HG03520 (cell line): ENCODE measurements around the gene IL17REL.

ENCODE experiments used
- ATAC-seq: cut with Tn5 transposase; IDR thresholded peaks from one replicate; pipeline ENCODE4 v1.9.1; 2021; ENCODE audit warnings: mild to moderate bottlenecking, moderate library complexity; ENCODE audit not compliant: unreplicated experiment

Gene IL17REL

DNA sequence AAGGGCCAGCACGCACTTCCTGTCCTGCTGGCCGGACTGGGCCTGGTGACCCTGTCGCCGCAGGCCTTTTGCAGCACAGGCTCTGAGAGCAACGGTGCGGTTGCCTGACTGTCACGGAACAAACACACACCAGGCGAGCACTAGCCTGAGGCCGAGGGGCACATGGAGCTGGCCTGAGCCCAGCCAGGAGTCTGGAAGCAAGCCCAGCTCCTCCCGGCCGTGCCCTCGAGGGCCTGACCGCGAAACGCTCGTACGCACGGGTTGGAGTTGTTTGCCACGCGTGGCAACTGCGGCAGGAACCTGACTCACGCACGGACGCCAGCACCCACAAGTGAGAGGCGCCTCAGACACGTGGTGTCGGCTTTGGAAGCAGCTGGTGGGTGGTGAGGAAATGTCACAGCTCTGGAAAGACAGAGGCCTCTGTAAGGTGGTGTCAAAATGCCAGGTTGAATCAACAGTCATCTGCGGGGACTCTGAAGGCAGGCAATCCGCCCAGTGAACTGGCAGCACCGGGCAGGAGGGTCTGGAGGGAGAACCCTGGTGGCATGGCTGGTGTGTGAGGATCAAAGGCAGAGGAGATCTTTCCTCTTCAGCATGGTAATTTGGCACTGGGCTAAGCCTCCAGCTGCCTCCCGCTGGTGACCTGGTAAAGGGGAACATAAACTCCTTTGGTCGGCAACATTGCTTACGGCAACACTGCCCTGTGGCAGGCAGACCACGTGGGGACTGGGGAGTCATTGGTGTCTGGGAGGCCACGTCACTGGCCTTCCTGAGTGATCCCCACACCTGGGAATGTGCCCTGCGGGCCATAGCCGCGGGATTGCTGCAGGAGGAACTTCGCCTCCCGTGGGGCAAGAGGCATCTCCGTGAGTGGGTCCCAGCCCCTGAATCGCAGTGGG, 15.3 kb upstream of the IL17REL start:
- no peak for ATAC-seq

GRCh38 chr22:50025993-50026392, 13.4 kb upstream of the IL17REL start:
- no peak for ATAC-seq

DNA sequence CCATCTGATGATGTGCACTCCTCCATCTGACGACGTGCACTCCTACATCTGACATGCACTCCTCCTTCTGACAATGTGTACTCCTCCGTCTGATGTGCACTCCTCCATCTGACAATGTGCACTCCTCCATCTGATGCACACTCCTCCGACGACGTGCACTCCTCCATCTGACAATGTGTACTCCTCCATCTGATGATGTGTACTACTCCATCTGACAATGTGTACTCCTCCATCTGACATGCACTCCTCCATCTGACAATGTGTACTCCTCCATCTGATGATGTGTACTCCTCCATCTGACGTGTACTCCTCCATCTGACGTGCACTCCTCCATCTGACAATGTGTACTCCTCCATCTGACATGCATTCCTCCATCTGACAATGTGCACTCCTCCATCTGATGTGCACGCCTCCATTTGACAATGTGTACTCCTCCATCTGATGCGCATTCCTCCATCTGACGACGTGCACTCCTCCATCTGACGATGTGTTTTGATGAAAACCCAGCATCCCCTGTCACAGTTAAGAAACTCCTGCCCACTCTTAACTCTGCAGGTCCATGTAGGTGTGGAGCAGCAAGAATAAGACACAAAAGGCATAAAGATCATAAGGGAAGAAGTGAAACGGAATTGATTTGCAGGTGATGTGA, 9.7 kb upstream of the IL17REL start:
- ATAC-seq, result no peak

DNA sequence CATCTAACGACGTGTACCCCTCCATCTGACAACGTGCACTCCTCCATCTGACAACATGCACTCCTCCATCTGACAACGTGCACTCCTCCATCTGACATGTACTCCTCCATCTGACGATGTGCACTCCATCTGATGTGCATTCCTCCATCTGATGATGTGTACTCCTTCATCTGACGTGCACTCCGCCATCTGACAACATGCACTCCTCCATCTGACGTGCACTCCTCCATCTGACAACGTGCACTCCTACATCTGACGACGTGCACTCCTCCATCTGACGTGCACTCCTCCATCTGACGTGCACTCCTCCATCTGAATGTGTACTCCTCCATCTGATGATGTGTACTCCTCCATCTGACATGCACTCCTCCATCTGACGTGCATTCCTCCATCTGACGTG, 8.0 kb upstream of the IL17REL start:
- no peak for ATAC-seq

- ATAC-seq, result no peak
These were observed 6.8 kb upstream of the IL17REL start for GRCh38 chr22:50019316-50019715.

DNA sequence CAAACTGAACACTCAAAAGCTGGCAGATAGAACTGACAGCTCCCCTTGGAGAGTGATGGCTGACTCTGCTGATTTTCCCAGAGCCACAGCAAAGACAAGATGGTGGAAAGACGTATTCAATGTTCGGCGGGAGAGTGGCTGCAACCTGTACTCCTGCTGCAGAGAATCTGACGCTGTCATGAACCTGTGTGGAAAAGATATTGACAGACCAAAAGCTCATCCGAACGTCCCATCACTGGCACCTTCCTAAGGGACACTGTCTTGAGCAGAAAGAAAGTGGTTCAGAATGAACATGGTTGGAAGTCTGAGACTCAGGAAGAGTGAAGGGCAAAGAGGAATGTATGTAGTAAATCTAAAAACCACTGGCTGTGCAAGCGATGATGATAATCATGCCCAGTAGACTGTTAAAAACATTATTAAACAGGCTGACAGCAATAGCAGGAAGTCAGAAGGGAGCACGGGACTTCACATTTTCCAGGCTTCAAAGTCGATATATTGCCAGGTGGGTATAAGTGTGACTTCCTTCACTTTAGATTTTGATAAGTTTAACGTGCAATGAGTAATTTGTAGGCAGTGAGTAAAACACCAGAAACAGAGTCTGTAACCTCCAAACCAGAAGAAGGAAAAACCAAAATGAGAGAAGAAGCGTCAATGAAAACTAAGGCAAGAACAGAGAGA, 6.2 kb upstream of the IL17REL start:
- no peak for ATAC-seq

- ATAC-seq, result no peak
These were observed 5.2 kb upstream of the IL17REL start for GRCh38 chr22:50017701-50018224.

DNA sequence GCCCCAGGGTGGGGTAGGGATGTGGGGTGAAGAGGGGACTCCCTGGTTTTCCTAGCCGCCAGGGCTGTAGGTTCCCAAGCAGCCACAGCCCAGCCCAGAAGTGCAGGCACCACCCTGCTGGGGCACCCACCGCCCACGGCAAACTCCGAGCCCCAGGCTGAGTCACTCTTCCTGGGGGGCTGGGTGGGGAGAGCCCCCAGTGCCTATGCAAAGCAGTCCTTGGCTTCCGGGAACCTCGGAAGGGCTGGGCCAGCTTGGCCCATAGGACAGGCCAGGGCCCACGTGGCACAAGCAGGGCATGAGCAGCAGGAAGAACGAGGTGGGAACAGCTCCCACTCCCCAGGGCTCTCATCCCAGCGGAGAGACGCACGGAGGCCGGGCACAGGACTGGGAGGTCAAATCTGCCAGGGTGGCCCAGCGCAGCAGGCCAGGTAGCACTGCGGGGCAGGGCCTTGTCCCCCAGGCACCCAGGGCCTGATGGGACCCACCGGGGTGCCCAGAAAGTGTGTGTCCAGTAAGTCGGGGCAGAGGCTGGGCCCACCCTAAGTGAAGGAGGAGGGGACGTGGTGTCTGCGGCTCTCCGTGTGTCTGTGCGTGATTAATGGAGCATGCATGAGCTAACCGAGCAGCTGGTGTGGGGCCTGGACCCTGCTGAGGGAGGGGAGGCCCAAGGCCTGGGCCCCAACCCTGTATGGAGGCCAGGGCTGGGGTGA, 4.6 kb upstream of the IL17REL start:
- no peak for ATAC-seq

DNA sequence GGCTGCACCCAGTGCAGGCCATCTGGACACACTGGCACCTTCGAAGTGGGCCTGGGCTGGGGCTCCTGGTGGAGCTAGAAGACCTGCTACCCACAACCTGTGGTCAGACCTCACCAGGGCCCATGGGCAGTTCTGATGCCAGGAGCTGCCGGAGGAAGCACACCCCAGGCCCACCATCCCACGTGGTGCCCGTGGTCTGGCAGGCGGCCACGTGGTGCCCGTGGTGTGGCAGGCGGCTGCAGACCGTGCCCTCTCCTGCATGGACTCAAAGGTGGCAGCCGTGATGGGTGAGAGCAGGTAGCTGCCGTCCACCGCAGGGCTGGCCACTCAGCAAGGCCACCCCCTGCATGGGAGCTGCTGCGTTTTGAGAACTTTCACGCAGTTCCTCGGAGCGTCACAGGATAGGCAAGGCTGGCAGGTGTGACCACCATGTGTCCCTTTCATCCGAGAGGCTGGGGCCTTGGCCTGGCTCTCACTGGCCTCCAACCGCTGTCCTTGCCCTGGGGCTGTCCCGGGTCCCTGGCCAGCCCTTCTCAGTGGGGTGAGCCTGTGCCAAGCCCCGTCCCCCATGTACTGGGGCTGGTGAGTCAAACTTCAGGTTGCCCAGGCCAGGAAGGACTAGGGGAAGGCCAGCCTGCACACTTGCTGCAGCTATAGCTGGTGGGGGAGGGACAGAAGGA, 3.9 kb upstream of the IL17REL start:
- no peak for ATAC-seq

DNA sequence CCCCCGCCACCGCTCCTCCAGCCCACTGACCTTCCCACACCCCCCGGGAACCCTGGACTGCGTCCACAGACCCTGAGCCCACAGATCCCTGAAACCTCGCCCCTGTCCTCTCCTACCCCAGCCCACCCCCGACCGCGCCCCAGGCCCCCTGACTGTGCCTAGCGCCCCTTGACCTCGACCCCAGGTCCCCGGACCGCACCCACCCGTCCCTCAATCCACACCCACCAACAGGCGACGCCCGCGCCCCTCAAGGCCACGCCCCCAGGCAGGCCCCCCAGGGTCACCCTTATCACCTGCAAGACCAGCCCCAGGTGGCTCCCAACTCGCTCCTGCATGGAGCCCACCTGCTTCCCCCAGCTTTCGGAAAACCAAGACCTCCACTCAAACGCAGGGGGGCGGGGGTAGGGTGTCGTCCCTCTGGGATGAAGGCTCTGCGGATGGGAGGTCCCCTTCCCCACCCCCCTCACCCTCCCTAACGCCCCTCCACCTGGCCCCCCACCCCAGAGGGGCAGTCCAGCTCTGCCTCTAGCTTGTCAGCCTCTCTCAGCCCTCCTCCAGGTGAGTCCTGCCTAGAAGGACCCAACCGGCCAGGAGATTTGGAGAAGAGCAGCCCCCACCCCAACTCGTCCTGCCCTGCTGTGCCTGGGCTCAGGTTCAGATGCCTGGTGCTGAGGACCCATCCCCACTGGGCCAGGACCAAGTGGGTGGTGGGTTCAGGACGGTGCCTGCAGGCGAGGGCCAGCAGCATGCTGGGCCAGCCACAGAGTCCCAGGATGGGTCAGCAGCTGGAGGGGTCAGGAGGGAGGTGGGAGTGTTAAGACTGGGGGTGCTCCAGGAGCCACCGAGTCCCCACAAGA, 3.1 kb upstream of the IL17REL start:
- ATAC-seq, result no peak

- ATAC-seq, result no peak
These were observed 2.3 kb upstream of the IL17REL start for GRCh38 chr22:50014655-50015401.

DNA sequence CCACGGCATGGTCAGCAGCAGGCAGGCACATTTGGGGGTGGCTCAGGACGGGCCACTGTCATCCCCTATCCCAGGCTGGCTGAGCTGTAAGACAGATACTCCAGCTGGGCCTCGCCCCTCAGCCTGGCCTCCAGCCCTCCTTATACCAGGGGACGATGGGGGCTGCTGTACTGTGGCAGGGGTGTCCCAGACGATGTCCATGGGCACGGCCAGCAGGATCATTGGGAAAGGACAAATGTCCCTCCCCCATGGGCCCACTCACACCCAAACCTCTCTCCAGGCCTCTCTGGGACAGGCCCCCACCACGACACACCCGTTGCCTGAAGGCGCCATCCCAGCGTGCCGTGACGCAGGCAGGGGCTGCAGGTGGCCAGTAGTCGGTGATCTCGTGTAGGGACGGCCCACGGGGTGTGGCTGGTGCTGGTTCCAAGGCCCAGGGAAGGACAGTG, 1.5 kb upstream of the IL17REL start:
- no peak for ATAC-seq

- no peak for ATAC-seq
These were observed 936 bp downstream of the IL17REL start for GRCh38 chr22:50011447-50012210.

- no peak for ATAC-seq
These were observed 1.7 kb downstream of the IL17REL start for GRCh38 chr22:50010676-50011446.

- ATAC-seq, result no peak
These were observed 2.5 kb downstream of the IL17REL start for GRCh38 chr22:50009765-50010675.

DNA sequence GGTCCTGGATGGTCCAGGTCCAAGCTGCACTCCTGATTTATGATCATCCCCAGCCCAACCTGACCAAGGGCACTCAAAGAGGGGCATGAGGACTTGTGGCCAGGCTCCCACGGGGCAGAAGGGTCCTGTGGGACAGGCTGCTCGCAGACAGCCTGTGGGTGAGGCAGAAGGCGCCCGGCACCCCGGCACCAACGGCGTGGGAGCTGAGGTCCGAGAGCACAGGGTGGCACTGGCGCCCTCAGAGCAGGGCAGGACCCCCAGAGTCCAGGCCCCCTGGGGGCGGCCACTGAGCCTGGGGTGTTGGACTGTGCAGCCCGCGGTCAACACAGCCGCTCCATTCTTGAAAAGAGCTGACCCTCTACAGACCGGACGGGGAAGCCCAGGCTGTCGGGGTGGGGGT, 3.3 kb downstream of the IL17REL start:
- no peak for ATAC-seq
